Upper lobe of left lung (tissue), 6 donors: ENCODE measurements around the gene GAK. TPM values are rescaled to one million over a fixed set of nuclear protein-coding genes. Genes with fewer than 3 reads are reported as not detected.

Experiments
- ATAC-seq, 2 donors: fragments of 200-7000 bp; cut with Tn5 transposase; one replicate each; pipeline ENCODE4 v1.9.1; 2022; ENCODE audit warnings: mild to moderate bottlenecking in 2 of 2, moderate library complexity in 2 of 2; ENCODE audit not compliant: low FRiP score in 2 of 2
- DNase-seq, 2 donors: peaks; one replicate each; pipeline ENCODE4 v3.0.0-alpha.2; 2019 to 2020
- H3K27ac ChIP-seq, 4 donors: fragments of 200-600 bp; sonication (generic); one replicate each; pipeline ENCODE4 v1.5.1; 2016 to 2019
- H3K27me3 ChIP-seq, 4 donors: fragments of 200-600 bp; sonication (generic); one replicate each; pipeline ENCODE4 v1.5.1; 2017 to 2019
- H3K36me3 ChIP-seq, 4 donors: fragments of 200-600 bp; sonication (generic); one replicate each; pipeline ENCODE4 v1.5.1; 2016 to 2019
- H3K4me1 ChIP-seq, 4 donors: fragments of 200-600 bp; sonication (generic); one replicate each; pipeline ENCODE4 v1.5.1; 2018 to 2019
- H3K4me3 ChIP-seq, 4 donors: fragments of 200-600 bp; sonication (generic); one replicate each; pipeline ENCODE4 v1.5.1; 2017 to 2019; ENCODE audit warnings: mild to moderate bottlenecking in 2 of 4, moderate library complexity in 1 of 4
- H3K9me3 ChIP-seq, 4 donors: fragments of 200-600 bp; sonication (generic); one replicate each; pipeline ENCODE4 v1.5.1; 2018 to 2019
- CTCF ChIP-seq, 6 experiments: fragments of 450-650 bp in 4 of 6; fragments of 200-600 bp in 2 of 6; sonication (generic) in 2 of 6; IDR thresholded peaks; one replicate each; pipeline ENCODE4 v1.5.1; 2016 to 2019; ENCODE audit warnings: antibody characterized with exemption in 6 of 6
- EP300 ChIP-seq, 4 donors: sonication (generic); formaldehyde crosslinking; IDR thresholded peaks; one replicate each; pipeline ENCODE4 v1.5.1; 2017; ENCODE audit warnings: antibody characterized with exemption in 4 of 4, control low read depth in 2 of 4
- POLR2A ChIP-seq, 4 donors: fragments of 450-650 bp; IDR thresholded peaks; one replicate each; pipeline ENCODE4 v1.5.1; 2016 to 2017; ENCODE audit warnings: antibody characterized with exemption in 4 of 4, mild to moderate bottlenecking in 2 of 4
- POLR2AphosphoS5 ChIP-seq, 2 donors: sonication (generic); formaldehyde crosslinking; IDR thresholded peaks; one replicate each; pipeline ENCODE4 v1.5.1; 2017; ENCODE audit warnings: antibody characterized with exemption in 2 of 2
- WGBS, 2 donors: methylation state at CpG; one replicate each; pipeline ENCODE4 v1.1.5; 2017 to 2018; 5-methylcytosine and 5-hydroxymethylcytosine counted together
- total RNA-seq, 6 donors: library from RNA; depleted of rRNA in 4 of 6; stranded (reverse); fragments of >200 nt in 4 of 6; gene quantifications; one replicate each; pipeline versions ENCODE4 v1.1.0 to v1.2.1, GENCODE V29; 2016 to 2021
- donor health status: DM: no; HTN: no; CAD: no; lungs with moderate emphysema.
- donor health status: DM: no; HTN: yes; CAD: no; lungs with severe emphysema.

Gene GAK
- total RNA-seq, 6 donors from 2014 or later = 116 to 380 (median 154) TPM

- H3K4me3 ChIP-seq = no peak overlapping the region
- H3K27me3 ChIP-seq = no peaks in the 10 kb centered on the region
- H3K36me3 ChIP-seq = peaks cover 11 to 61% (median 28%) of the 10 kb centered on the region in 4 donors
- peak in 1 of 2 donors; percentile 69 for DNase-seq
- TF ChIP-seq CTCF (IDR thresholded peaks at IDR 0.05) = no peak
- TF ChIP-seq POLR2A (IDR thresholded peaks at IDR 0.05) = no peak
- no peak for TF ChIP-seq POLR2AphosphoS5 (IDR thresholded peaks at IDR 0.05)
- TF ChIP-seq EP300 (IDR thresholded peaks at IDR 0.05) = no peak
- no peaks in the 10 kb centered on the region for H3K9me3 ChIP-seq
- WGBS, 2 donors = 95 to 96% methylated on average over 25 to 40 of the region's 42 CpGs
- H3K27ac ChIP-seq = no peak overlapping the region
- no peak for ATAC-seq
- peaks cover 7 to 24% (median 15%) of the 10 kb centered on the region in 4 donors for H3K4me1 ChIP-seq
These were observed 28.8 kb downstream of the GAK start for GRCh38 chr4:903066-904046.

GRCh38 chr4:901192-901910, 30.8 kb downstream of the GAK start:
- H3K27me3 ChIP-seq = no peaks in the 10 kb centered on the region
- peaks cover 16 to 74% (median 45%) of the 10 kb centered on the region in 4 donors for H3K36me3 ChIP-seq
- H3K9me3 ChIP-seq = no peaks in the 10 kb centered on the region
- H3K4me1 ChIP-seq = peaks cover 0 to 9% (median 3%) of the 10 kb centered on the region in 4 donors
- DNase-seq = peak in 1 of 2 donors; percentile 72
- 94 to 96% methylated on average over 10 to 23 of the region's 28 CpGs for WGBS, 2 donors
- H3K4me3 ChIP-seq = no peak overlapping the region
- TF ChIP-seq EP300 (IDR thresholded peaks at IDR 0.05) (no peak), POLR2A (IDR thresholded peaks at IDR 0.05) (no peak), CTCF (IDR thresholded peaks at IDR 0.05) (no peak), POLR2AphosphoS5 (IDR thresholded peaks at IDR 0.05) (no peak)
- H3K27ac ChIP-seq = no peak overlapping the region
- no peak for ATAC-seq

- H3K4me3 ChIP-seq = no peak overlapping the region
- TF ChIP-seq CTCF (IDR thresholded peaks at IDR 0.05) = no peak
- no peak for TF ChIP-seq POLR2AphosphoS5 (IDR thresholded peaks at IDR 0.05)
- TF ChIP-seq EP300 (IDR thresholded peaks at IDR 0.05) = no peak
- no peak for TF ChIP-seq POLR2A (IDR thresholded peaks at IDR 0.05)
- ATAC-seq (no peak), DNase-seq (no peak)
- H3K27me3 ChIP-seq = no peaks in the 10 kb centered on the region
- H3K4me1 ChIP-seq = peaks cover 0 to 9% (median 3%) of the 10 kb centered on the region in 4 donors
- 94 to 97% methylated on average over 6 of the region's 6 CpGs for WGBS, 2 donors
- H3K9me3 ChIP-seq = no peaks in the 10 kb centered on the region
- H3K36me3 ChIP-seq = peaks cover 16 to 80% (median 51%) of the 10 kb centered on the region in 4 donors
- no peak overlapping the region for H3K27ac ChIP-seq
These were observed 31.4 kb downstream of the GAK start for GRCh38 chr4:900721-901120.

GRCh38 chr4:900073-900472, 32.0 kb downstream of the GAK start:
- WGBS, 2 donors = 95% methylated on average over 21 to 26 of the region's 26 CpGs
- H3K27me3 ChIP-seq = no peaks in the 10 kb centered on the region
- DNase-seq = peak in 1 of 2 donors; percentile 60
- no peaks in the 10 kb centered on the region for H3K9me3 ChIP-seq
- no peak for ATAC-seq
- H3K4me3 ChIP-seq = no peak overlapping the region
- H3K4me1 ChIP-seq = peaks cover 0 to 9% (median 3%) of the 10 kb centered on the region in 4 donors
- no peak for TF ChIP-seq EP300 (IDR thresholded peaks at IDR 0.05)
- no peak for TF ChIP-seq POLR2AphosphoS5 (IDR thresholded peaks at IDR 0.05)
- TF ChIP-seq POLR2A (IDR thresholded peaks at IDR 0.05) = no peak
- TF ChIP-seq CTCF (IDR thresholded peaks at IDR 0.05) = no peak
- H3K27ac ChIP-seq = no peak overlapping the region
- peaks cover 16 to 86% (median 58%) of the 10 kb centered on the region in 4 donors for H3K36me3 ChIP-seq
